Liver (tissue), 9 donors: ENCODE results near the gene PTCD2. TPM values are rescaled to one million over a fixed set of nuclear protein-coding genes. Genes with fewer than 3 reads are reported as not detected.
A peak's percentile ranks its signal among the peaks of the same experiment; 100 is the strongest.

ENCODE experiments used
- DNase-seq: peaks from one replicate; pipeline ENCODE4 v3.0.0-alpha.2; 2017; ENCODE audit warnings: low spot score
- H3K27ac ChIP-seq, 2 donors: one replicate each; pipeline ENCODE4 v1.7.0; 2013; ENCODE audit warnings: inconsistent platforms in 2 of 2, low read length in 2 of 2, control low read depth in 1 of 2, low read depth in 1 of 2, mild to moderate bottlenecking in 1 of 2
- H3K27me3 ChIP-seq, 4 donors: one replicate each; pipeline versions ENCODE4 v1.6.1 to v1.7.0; 2013; ENCODE audit warnings: low read length in 3 of 4, inconsistent platforms in 1 of 4, mild to moderate bottlenecking in 1 of 4, moderate library complexity in 1 of 4; ENCODE audit not compliant: control insufficient read depth in 4 of 4, insufficient read depth in 4 of 4
- H3K36me3 ChIP-seq, 4 donors: one replicate each; pipeline versions ENCODE4 v1.6.1 to v1.7.0; 2013; ENCODE audit warnings: low read length in 3 of 4, mild to moderate bottlenecking in 3 of 4, low read depth in 1 of 4, moderate library complexity in 1 of 4; ENCODE audit not compliant: control insufficient read depth in 4 of 4, insufficient read depth in 3 of 4
- H3K4me1 ChIP-seq, 4 donors: one replicate each; pipeline versions ENCODE4 v1.6.1 to v1.7.0; 2013; ENCODE audit warnings: low read length in 3 of 4, mild to moderate bottlenecking in 3 of 4, moderate library complexity in 1 of 4; ENCODE audit not compliant: control insufficient read depth in 4 of 4, insufficient read depth in 4 of 4
- H3K4me3 ChIP-seq, 3 donors: one replicate each; pipeline versions ENCODE4 v1.6.1 to v1.7.0; 2013; ENCODE audit warnings: low read length in 3 of 3, control low read depth in 1 of 3, low read depth in 1 of 3, mild to moderate bottlenecking in 1 of 3
- H3K9ac ChIP-seq, 2 donors: one replicate each; pipeline ENCODE4 v1.7.0; 2013; ENCODE audit warnings: low read length in 2 of 2, mild to moderate bottlenecking in 2 of 2, moderate library complexity in 2 of 2, control low read depth in 1 of 2, low read depth in 1 of 2
- H3K9me3 ChIP-seq, 4 donors: one replicate each; pipeline versions ENCODE4 v1.6.1 to v1.7.0; 2013; ENCODE audit warnings: low read length in 3 of 4; ENCODE audit not compliant: control insufficient read depth in 4 of 4
- EGR1 ChIP-seq, 2 donors: IDR thresholded peaks; 2 replicates each; pipeline ENCODE4 v1.6.1; 2016 to 2018; ENCODE audit warnings: antibody characterized with exemption in 2 of 2, low read depth in 2 of 2
- FOXA1 ChIP-seq: IDR thresholded peaks from 2 replicates; pipeline ENCODE4 v1.6.1; 2016; ENCODE audit warnings: antibody characterized with exemption
- FOXA2 ChIP-seq: IDR thresholded peaks from 2 replicates; pipeline ENCODE4 v1.6.1; 2016; ENCODE audit warnings: antibody characterized with exemption
- GABPA ChIP-seq, 2 donors: IDR thresholded peaks in 1 of 2; conservative IDR thresholded peaks in 1 of 2; 2 replicates each; pipeline ENCODE4 v1.6.1; 2016; ENCODE audit warnings: antibody characterized with exemption in 2 of 2, mild to moderate bottlenecking in 1 of 2, moderate library complexity in 1 of 2
- HNF4A ChIP-seq, 2 donors: conservative IDR thresholded peaks; 2 replicates each; pipeline ENCODE4 v1.6.1; 2016; ENCODE audit warnings: antibody characterized with exemption in 2 of 2, mild to moderate bottlenecking in 2 of 2
- HNF4G ChIP-seq: IDR thresholded peaks from 2 replicates; pipeline ENCODE4 v1.6.1; 2016; ENCODE audit warnings: antibody characterized with exemption
- JUND ChIP-seq, 2 donors: IDR thresholded peaks; 2 replicates each; pipeline ENCODE4 v1.6.1; 2016; ENCODE audit warnings: antibody characterized with exemption in 2 of 2
- NR2F2 ChIP-seq: IDR thresholded peaks from 2 replicates; pipeline ENCODE4 v1.6.1; 2016; ENCODE audit warnings: antibody characterized with exemption
- RAD21 ChIP-seq, 2 donors: IDR thresholded peaks; 2 replicates each; pipeline ENCODE4 v1.6.1; 2016; ENCODE audit warnings: antibody characterized with exemption in 2 of 2, mild to moderate bottlenecking in 2 of 2
- RXRA ChIP-seq, 2 donors: IDR thresholded peaks; 2 replicates each; pipeline ENCODE4 v1.6.1; 2017 to 2018; ENCODE audit warnings: antibody characterized with exemption in 2 of 2, mild to moderate bottlenecking in 1 of 2
- SP1 ChIP-seq: IDR thresholded peaks from 2 replicates; pipeline ENCODE4 v1.6.1; 2018; ENCODE audit warnings: antibody characterized with exemption, mild to moderate bottlenecking
- TAF1 ChIP-seq: conservative IDR thresholded peaks from 2 replicates; pipeline ENCODE4 v1.6.1; 2016; ENCODE audit warnings: antibody characterized with exemption, mild to moderate bottlenecking
- YY1 ChIP-seq: IDR thresholded peaks from 2 replicates; pipeline ENCODE4 v1.6.1; 2016; ENCODE audit warnings: antibody characterized with exemption, mild to moderate bottlenecking
- WGBS: extraction: QIAGEN DNeasy Blood & Tissue Kit; methylation state at CpG from one replicate; pipeline ENCODE4 v1.1.7; 2013; 5-methylcytosine and 5-hydroxymethylcytosine counted together
- polyA plus RNA-seq, 2 donors: library from polyadenylated mRNA; stranded (reverse) in 1 of 2; unstranded in 1 of 2; fragments of 200-250 nt in 1 of 2; fragments of >200 nt in 1 of 2; fragmentation: Nextera tagmentation in 1 of 2; extraction: Ambion mirVana in 1 of 2; gene quantifications; one replicate each; pipeline versions ENCODE4 v1.2.1 to v1.2.3, GENCODE V29; 2013 to 2015
- total RNA-seq, 2 donors: library from RNA; depleted of rRNA; stranded (reverse); fragments of >200 nt; gene quantifications; one replicate each; pipeline ENCODE4 v1.2.3, GENCODE V29; 2014
- TF ChIP-seq, protein P1 (sequence below): IDR thresholded peaks from 2 replicates; pipeline ENCODE4 v1.6.1; 2016; ENCODE audit warnings: antibody characterized with exemption, mild to moderate bottlenecking
- TF ChIP-seq, protein P2 (sequence below): IDR thresholded peaks from 2 replicates; pipeline ENCODE4 v1.6.1; 2016; ENCODE audit warnings: antibody characterized with exemption
- TF ChIP-seq, protein P3 (sequence below): IDR thresholded peaks from 2 replicates; pipeline ENCODE4 v1.6.1; 2016; ENCODE audit warnings: antibody characterized with exemption
- TF ChIP-seq, protein P4 (sequence below): fragments of 150-350 bp; IDR thresholded peaks from 2 replicates; pipeline ENCODE4 v1.5.1; 2017; ENCODE audit warnings: improper control_type of control experiment, low read depth, low read length; ENCODE audit not compliant: missing input control
- donor health status: healthy.
- donor health status: healthy.
- donor health status: healthy.
- donor health status: healthy.
- donor health status: healthy.

The PTCD2 gene
- total and polyA plus RNA-seq, 4 donors: 4.4 to 5.9 (median 5.2) TPM

DNA sequence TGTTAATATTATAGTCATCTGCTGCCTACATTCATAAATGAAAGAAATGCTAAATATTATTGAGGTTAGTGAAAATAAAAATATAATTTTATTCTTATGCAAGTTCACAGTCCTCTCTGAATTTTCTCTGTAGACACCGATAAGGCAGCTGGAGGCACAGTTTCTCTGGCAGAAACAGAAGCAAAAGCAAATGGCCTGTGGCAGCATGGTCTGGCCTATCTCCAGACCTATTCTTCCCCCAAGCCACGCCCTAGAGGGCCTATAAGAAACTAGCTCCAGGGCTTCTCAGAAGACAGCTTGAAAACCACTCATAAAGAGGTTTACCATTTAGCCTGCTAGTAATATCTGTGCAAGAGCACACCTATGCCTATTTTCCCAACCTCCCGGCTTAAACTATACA lies 28.6 kb upstream of the PTCD2 start:
- Histone ChIP-seq H3K9me3 (no peaks in the 10 kb centered on the region), H3K4me3 (no peak overlapping the region), H3K27me3 (no peaks in the 10 kb centered on the region), H3K9ac (no peak overlapping the region), H3K27ac (no peak overlapping the region), H3K36me3 (peaks cover 4 to 19% (median 5%) of the 10 kb centered on the region in 4 donors), H3K4me1 (peaks cover 0 to 1% (median 0%) of the 10 kb centered on the region in 4 donors)
- 97% methylated on average over 3 of the region's 3 CpGs for WGBS
- DNase-seq: no peak
- TF ChIP-seq FOXA2: no peak
- TF ChIP-seq HNF4A (conservative IDR thresholded peaks at IDR 0.05): no peak
- TF ChIP-seq NR2F2: no peak
- TF ChIP-seq YY1: no peak
- TF ChIP-seq TAF1: no peak
- no peak for TF ChIP-seq HNF4G
- no peak for TF ChIP-seq FOXA1
- no peak for TF ChIP-seq JUND (IDR thresholded peaks at IDR 0.05)
- no peak for TF ChIP-seq GABPA (IDR thresholded peaks at IDR 0.05 in 1 of 2, conservative IDR thresholded peaks at IDR 0.05 in 1 of 2)
- TF ChIP-seq, protein P1, sequence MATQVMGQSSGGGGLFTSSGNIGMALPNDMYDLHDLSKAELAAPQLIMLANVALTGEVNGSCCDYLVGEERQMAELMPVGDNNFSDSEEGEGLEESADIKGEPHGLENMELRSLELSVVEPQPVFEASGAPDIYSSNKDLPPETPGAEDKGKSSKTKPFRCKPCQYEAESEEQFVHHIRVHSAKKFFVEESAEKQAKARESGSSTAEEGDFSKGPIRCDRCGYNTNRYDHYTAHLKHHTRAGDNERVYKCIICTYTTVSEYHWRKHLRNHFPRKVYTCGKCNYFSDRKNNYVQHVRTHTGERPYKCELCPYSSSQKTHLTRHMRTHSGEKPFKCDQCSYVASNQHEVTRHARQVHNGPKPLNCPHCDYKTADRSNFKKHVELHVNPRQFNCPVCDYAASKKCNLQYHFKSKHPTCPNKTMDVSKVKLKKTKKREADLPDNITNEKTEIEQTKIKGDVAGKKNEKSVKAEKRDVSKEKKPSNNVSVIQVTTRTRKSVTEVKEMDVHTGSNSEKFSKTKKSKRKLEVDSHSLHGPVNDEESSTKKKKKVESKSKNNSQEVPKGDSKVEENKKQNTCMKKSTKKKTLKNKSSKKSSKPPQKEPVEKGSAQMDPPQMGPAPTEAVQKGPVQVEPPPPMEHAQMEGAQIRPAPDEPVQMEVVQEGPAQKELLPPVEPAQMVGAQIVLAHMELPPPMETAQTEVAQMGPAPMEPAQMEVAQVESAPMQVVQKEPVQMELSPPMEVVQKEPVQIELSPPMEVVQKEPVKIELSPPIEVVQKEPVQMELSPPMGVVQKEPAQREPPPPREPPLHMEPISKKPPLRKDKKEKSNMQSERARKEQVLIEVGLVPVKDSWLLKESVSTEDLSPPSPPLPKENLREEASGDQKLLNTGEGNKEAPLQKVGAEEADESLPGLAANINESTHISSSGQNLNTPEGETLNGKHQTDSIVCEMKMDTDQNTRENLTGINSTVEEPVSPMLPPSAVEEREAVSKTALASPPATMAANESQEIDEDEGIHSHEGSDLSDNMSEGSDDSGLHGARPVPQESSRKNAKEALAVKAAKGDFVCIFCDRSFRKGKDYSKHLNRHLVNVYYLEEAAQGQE: no peak
- TF ChIP-seq EGR1 (IDR thresholded peaks at IDR 0.05; ENCODE audit: low read depth in 2 of 2): no peak
- no peak for TF ChIP-seq SP1
- TF ChIP-seq, protein P2, sequence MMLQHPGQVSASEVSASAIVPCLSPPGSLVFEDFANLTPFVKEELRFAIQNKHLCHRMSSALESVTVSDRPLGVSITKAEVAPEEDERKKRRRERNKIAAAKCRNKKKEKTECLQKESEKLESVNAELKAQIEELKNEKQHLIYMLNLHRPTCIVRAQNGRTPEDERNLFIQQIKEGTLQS: no peak

DNA sequence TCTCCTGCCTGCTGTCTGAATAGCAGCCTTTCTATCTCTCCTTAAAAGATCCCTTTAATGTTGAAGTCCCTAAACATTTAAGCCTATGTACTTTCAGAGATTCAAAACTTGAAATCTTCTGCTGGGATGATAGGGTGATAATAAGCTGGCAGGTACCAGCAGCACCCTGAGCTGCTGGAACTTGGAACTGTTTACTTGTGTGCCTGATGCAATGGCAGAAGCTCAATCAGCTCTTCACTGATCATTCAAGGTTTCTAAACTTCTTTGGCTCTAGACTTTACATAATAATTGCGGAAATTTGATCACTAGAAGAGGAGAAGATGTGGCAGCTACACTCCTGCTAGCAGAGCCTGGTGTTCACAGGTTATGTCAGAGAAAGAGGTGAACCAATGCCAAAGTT lies 27.8 kb upstream of the PTCD2 start:
- TF ChIP-seq HNF4A (conservative IDR thresholded peaks at IDR 0.05) (peak in 1 of 2 donors; percentile 21), JUND (IDR thresholded peaks at IDR 0.05) (no peak)
- H3K9me3 ChIP-seq: no peaks in the 10 kb centered on the region
- no peak for DNase-seq
- H3K4me3 ChIP-seq: no peak overlapping the region
- 86% methylated on average over 1 of the region's 1 CpG for WGBS
- H3K27ac ChIP-seq: no peak overlapping the region
- H3K4me1 ChIP-seq: peaks cover 0 to 1% (median 0%) of the 10 kb centered on the region in 4 donors
- H3K9ac ChIP-seq: no peak overlapping the region
- peaks cover 4 to 23% (median 5%) of the 10 kb centered on the region in 4 donors for H3K36me3 ChIP-seq
- no peaks in the 10 kb centered on the region for H3K27me3 ChIP-seq

DNA sequence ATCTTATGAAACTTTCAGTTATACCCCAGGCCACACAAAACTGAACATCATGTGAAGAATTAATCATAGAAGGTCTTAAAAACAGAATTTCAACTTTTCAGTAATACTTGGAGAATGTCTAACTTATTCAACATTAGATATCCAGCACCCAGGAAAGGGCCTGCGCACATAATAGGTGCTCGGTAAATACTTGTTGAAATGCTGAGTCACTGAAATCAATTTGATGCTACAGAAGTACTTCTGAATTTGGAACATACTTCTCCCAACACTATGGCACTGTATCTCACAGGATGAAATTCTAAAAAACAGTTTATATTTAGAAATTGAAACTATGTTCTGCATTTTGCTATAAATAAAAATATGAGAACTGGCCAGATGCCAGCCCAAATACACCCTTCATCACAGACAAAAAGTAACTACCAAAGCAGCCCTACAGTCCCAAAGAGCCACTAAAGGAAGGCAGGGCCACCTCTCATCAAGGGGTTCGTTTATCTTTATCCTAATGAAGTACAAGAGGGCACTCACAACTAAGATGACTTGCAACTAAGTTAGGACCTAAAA lies 26.6 kb upstream of the PTCD2 start:
- H3K27ac ChIP-seq: no peak overlapping the region
- 84% methylated on average over 3 of the region's 3 CpGs for WGBS
- H3K27me3 ChIP-seq: no peaks in the 10 kb centered on the region
- DNase-seq: no peak
- no peak overlapping the region for H3K4me3 ChIP-seq
- H3K36me3 ChIP-seq: peaks cover 2 to 23% (median 4%) of the 10 kb centered on the region in 4 donors
- H3K9me3 ChIP-seq: no peaks in the 10 kb centered on the region
- no peak overlapping the region for H3K9ac ChIP-seq
- H3K4me1 ChIP-seq: peaks cover 0 to 1% (median 0%) of the 10 kb centered on the region in 4 donors
- no peak for TF ChIP-seq RXRA (IDR thresholded peaks at IDR 0.05)
- no peak for TF ChIP-seq RAD21 (IDR thresholded peaks at IDR 0.05)
- TF ChIP-seq EGR1 (IDR thresholded peaks at IDR 0.05; ENCODE audit: low read depth in 2 of 2): no peak
- TF ChIP-seq FOXA2: no peak
- TF ChIP-seq YY1: no peak
- TF ChIP-seq, protein P3, sequence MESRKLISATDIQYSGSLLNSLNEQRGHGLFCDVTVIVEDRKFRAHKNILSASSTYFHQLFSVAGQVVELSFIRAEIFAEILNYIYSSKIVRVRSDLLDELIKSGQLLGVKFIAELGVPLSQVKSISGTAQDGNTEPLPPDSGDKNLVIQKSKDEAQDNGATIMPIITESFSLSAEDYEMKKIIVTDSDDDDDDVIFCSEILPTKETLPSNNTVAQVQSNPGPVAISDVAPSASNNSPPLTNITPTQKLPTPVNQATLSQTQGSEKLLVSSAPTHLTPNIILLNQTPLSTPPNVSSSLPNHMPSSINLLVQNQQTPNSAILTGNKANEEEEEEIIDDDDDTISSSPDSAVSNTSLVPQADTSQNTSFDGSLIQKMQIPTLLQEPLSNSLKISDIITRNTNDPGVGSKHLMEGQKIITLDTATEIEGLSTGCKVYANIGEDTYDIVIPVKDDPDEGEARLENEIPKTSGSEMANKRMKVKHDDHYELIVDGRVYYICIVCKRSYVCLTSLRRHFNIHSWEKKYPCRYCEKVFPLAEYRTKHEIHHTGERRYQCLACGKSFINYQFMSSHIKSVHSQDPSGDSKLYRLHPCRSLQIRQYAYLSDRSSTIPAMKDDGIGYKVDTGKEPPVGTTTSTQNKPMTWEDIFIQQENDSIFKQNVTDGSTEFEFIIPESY: no peak
- TF ChIP-seq, protein P4, sequence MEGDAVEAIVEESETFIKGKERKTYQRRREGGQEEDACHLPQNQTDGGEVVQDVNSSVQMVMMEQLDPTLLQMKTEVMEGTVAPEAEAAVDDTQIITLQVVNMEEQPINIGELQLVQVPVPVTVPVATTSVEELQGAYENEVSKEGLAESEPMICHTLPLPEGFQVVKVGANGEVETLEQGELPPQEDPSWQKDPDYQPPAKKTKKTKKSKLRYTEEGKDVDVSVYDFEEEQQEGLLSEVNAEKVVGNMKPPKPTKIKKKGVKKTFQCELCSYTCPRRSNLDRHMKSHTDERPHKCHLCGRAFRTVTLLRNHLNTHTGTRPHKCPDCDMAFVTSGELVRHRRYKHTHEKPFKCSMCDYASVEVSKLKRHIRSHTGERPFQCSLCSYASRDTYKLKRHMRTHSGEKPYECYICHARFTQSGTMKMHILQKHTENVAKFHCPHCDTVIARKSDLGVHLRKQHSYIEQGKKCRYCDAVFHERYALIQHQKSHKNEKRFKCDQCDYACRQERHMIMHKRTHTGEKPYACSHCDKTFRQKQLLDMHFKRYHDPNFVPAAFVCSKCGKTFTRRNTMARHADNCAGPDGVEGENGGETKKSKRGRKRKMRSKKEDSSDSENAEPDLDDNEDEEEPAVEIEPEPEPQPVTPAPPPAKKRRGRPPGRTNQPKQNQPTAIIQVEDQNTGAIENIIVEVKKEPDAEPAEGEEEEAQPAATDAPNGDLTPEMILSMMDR: no peak
- TF ChIP-seq, protein P1: no peak
